ENCODE results near the gene HTRA2. TPM values are rescaled to one million over a fixed set of nuclear protein-coding genes. Genes with fewer than 3 reads are reported as not detected.
A peak's percentile ranks its signal among the peaks of the same experiment; 100 is the strongest.
"Not testable (repeated sequence)": the region's sequence is repeated elsewhere in the genome, so short reads cannot be mapped to it uniquely, and the experiment has no call there.

HTRA2 gene
- 40.5 and 49.5 TPM in 2 replicates for total RNA-seq (2014; rRNA removed; shearing (Covaris generic))

DNA sequence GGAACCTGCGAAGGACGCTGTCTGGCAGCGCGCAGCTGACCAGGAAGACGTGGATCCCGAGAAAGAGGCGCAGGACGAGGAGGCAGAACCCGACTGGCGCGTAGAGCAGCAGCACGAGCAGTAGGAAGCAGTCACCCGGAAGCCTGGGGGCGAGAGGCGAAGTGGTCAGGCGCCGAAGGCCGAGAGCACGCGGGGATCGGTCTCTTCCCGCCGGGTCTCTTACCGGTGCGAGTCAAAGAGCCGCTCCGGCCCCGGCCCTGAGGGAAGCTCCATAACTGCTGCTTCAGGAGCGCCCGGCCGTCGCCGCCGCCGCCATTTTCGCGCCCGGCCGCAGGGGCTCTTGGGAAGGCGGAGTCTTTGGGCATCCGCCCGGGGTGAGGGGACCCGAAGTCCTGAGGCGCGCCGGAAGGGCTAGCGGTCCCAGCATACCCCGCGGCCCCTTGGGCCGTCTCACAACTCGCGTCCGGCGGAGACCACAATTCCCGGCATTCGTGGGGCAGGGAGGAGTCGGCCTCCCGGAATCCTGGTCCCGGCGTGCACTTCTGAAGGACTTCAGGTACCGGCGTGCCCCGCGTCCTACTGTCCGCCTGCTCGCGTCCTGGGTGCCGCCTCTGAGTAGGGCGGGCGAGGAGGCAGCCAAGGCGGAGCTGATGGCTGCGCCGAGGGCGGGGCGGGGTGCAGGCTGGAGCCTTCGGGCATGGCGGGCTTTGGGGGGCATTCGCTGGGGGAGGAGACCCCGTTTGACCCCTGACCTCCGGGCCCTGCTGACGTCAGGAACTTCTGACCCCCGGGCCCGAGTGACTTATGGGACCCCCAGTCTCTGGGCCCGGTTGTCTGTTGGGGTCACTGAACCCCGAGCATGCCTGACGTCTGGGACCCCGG lies at the start of gene HTRA2, which contains the start of gene AUP1:
TSS of gene HTRA2 (plus strand) at position 577 of the 882 bp plus-strand sequence. CDS start at position 651, 74 bp downstream.
TSS of gene AUP1 (minus strand) at position 350 of the 882 bp plus-strand sequence. CDS start at position 273, 77 bp downstream.
- peak; percentile 98 for DNase-seq (ENCODE audit: low spot score)

DNA sequence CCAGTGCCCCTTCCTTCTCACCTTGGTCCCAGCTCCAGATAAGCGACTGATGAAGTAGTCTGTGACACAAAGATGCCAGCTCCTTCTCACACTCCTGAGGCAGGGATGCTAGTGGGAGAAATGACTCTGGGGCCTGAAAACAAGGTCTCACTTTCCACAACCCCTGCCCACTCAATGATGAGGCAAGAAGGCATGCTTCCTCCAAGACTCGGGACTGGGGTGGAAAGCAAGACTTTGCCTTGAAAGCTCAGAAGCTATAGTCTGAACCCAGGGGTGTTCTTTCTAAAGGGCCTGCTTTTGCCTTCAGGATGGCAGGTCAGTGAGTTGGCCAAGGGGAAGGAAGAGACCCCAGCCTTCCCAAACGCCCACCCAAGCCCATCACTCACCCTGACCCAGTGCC lies 48.3 kb upstream of the HTRA2 start:
- no peak for DNase-seq (ENCODE audit: low spot score)

DNA sequence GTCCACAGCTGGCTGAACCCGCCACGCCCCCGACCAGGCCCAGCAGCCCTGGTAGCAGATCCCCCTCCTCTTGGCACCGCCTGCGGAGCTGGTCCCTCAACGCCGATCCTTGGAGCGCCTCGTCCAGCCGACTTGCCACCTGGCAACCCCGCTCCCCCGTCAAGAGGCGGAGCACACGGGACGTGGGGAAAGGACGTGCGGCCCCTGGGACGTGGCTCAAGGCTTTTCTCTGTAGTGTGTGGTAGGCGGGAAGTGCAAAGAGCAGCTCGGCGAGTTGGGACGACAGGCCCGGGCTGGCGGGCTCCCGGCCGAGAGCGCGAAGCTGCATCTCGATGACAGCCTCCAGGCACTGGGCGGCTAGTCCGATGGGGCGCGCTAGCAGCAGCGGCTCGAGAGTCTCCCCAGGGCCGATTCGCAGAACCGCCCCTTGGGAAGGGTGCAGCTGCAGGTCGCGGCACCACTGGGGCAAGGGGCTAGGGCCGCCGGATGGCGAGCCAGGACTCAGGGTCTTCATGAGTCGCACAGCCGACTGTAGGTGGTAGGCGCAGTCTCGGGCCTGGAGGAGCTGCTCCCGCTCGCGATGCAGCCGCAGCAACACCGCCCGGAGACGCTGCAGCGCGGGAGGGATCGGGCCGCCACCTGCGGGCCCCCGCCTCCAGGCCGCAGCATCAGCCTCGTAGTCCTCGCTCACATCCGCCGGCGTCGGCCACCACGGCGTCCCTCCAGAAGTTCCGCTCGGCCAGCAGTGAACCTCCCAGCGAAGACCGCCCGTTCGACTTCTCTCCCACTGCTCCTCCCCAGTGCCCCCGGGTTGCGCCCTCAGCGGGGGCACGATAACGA lies 47.6 kb upstream of the HTRA2 start:
- no peak for DNase-seq (ENCODE audit: low spot score)

DNA sequence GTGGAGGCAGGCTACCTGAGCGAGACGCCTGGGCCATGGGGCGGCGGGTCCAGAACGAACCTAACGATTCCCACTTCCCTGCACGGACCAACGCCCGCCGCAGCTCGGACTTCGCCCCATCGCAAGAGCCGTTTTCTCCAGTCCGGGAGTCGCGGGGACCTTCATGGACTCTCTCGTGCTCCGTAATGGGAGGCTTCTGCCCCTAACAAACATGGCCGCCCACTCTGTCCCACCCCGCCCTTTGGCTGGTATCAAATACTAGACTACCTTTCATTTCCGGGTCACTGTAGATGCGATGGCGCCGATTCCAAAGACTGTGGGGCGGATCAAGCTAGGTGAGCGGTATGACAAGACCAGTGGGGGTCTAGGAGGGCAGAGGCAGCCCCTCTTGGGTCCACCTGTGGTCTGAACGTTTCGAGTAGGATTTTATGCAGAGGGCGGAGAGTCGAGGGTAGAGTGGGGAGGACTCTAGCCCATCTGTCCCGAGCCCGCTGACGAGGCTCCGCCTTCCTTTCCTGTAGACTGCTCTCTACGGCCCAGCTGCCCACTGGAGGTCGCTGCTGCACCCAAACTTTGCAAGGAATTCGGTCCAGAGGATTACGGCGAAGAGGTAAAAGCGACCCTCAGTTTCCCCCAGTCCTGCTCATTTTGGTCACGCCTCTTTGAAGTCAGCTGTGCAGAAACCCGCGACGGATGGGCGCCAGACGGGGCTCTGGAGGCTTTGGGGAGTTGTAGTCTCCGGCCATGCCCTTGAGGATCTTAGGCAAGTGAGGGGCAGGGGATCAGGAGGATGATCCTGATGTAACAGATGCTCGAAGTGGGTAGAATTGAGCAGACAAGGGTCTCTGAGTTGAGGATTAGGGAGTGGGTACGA lies 46.7 kb upstream of the HTRA2 start, which contains the start of the genes CCDC142 and TTC31:
TSS of gene CCDC142 (minus strand) at position 198 of the 874 bp plus-strand sequence. CDS start at position 37, 161 bp downstream.
TSS of gene TTC31 (plus strand) at position 281 of the 874 bp plus-strand sequence. CDS start at position 296, 15 bp downstream.
- DNase-seq (ENCODE audit: low spot score), result peak; percentile 94

DNA sequence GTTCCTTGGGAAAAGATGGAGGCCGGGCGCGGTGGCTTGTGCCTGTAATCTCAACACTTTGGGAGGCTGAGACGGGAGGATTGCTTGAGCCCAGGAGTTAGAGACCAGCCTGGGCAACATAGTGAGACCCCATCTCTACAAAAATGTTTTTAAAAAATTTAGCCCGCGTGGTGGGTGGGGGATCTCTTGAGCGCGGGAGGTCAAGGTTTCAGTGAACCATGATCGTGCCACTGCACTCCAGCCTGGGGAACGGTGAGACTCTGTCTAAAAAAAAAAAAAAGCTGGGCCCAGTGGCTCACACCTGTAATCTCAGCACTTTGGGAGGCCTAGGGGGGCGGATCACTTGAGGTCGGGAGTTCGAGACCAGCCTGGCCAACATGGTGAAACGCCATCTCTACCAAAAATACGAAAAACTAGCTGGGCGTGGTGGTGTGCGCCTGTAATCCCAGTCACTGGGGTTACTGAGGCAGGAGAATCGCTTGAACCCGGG lies 46.0 kb upstream of the HTRA2 start:
- DNase-seq (ENCODE audit: low spot score), result not testable (repeated sequence)

DNA sequence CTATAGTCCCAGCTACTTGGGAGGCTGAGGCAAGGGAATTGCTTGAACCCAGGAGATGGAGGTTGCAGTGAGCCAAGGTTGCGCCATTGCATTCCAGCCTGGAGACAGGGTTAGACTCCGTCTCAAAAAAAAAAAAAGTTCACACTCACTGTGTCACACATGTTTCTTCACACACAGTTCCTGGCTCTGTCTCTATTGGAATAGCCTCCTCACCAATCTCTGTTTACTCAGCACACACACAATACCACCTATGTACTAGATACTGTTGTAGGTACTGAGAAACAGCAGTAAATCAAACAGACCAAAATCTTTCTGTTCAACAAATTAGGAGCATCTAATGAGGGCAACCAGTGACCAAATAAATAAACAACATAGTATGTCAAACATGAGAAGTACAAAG lies 43.6 kb upstream of the HTRA2 start:
- DNase-seq (ENCODE audit: low spot score), result no peak

DNA sequence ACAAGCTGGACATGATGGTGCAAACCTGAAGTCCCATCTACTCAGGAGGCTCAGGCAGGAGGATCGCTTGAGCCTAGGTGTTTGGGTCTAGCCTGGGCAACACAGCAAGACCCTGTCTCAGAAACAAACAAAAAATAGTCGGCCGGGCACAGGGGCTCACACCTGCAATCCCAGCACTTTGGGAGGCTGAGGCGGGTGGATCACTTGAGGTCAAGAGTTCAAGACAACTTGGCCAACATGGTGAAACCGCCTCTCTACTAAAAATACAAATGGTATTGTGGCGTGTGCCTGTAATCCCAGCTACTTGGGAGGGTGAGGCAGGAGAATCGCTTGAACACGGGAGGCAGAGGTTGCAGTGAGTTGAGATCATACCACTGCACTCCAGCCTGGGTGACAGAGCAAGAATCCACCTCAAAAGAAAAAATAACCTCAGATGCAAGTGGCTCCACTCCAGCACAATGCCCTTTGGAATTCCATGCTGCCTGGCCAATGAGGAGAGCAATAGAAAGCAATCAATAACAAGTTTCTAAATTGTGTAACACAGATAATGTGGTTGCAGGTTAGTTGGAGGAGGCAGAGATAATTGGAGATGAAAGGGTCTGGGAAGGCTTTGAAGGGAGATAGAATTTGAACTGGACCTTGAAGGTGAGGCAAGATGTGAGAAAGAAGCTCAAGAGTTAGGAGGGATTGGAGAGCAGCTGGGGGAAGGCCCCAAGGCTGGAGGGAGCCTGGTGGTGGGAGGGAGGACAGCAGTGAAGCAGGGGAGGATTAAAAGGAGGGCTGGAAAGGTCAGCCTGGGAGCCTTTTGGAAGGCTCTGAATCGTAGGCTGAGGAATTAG lies 40.9 kb upstream of the HTRA2 start:
- DNase-seq (ENCODE audit: low spot score), result no peak

DNA sequence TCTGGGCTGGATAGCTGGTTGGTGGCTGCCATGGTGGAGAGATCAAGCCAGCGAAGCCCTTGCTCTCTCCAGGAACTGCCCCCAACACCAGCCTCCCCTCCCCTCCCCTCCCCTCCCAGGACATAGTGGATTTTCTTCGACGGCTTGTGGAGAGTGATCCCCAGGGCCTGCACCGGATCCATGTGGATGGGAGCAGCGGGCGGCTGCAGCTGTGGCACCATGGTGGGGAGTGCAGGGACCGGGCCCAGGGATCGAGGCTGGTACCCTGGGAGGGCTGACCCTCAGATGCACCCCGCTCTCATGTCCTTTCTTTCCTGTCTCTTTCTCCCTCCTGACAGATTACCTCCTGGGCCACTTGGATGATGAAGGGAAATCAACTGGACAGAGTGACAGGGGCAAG lies 39.8 kb upstream of the HTRA2 start:
- DNase-seq (ENCODE audit: low spot score), result no peak

DNA sequence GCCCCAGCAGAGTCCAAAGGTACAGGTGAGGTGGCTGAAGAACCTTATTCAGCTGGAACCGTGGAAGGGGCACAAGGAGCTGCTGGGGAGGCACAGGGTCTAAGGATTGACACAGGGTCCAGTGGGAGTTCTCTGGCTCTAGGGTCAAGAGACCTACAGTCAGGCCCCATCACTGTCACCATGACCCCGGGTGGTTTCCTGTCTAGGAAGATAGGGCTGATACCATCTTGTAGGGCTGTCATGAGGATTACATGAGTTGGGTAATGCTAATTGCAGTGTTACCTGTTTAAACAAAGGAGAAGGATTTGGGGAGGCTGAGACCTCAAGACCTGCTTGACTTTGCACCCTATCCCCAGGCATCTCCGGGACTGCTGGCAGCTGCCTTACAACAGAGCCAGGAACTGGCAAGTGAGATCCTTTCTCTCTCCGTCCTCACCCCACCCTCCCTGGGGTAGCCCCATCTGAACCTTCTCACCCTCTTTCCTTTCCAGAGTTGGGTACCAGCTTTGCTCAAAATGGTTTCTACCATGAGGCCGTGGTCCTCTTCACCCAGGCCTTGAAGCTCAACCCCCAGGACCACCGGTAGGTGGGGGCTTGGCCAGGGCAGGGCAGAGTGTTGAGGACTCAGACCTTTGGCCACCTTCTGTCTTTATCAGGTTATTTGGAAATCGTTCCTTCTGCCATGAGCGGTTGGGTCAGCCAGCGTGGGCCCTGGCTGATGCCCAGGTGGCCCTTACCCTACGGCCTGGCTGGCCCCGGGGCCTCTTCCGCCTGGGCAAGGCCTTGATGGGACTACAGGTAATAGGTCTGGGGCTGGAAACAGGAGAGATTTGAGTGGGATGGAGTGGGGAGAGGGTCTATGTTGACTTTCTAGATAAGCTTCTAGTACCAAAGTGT lies 37.8 kb upstream of the HTRA2 start:
- no peak for DNase-seq (ENCODE audit: low spot score)

DNA sequence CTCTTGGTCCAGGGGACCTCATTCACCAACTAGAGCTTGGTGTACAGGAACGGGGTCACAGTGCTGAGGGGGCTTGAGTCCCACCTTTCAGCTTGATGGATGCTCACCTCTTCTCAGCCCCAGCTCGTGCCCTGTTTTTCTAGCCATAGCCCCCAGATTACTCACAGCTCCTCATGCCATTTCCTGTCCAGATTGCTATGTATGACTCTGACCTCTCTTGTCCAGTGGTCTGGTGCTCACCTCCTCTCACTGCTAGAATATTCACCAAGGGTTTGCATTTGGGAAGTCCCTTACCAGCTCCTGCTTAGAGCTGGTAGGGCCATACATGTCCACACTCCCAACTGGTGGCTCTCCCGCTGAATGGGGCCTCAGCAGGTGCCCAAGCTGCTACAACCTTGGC lies 36.2 kb upstream of the HTRA2 start:
- no peak for DNase-seq (ENCODE audit: low spot score)

DNA sequence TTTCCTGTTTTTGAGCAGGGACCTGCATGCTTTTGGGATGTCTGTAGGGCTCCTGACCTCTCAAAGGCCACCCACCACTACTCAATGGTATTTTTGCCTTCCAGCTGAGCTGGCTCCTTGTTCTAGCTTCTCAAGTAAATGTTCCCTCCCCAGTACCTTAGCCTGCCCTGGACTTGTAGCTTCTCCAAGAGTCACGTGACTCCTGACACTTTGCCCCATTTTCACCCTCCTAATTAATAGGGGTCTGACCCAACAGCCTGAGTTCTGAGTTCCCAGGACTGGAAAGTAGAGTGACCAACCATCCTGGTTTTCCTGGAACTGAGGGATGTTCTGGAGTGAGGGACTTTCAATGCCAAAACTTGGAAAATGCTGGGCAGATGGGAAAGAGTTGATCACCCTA lies 34.3 kb upstream of the HTRA2 start:
- no peak for DNase-seq (ENCODE audit: low spot score)

DNA sequence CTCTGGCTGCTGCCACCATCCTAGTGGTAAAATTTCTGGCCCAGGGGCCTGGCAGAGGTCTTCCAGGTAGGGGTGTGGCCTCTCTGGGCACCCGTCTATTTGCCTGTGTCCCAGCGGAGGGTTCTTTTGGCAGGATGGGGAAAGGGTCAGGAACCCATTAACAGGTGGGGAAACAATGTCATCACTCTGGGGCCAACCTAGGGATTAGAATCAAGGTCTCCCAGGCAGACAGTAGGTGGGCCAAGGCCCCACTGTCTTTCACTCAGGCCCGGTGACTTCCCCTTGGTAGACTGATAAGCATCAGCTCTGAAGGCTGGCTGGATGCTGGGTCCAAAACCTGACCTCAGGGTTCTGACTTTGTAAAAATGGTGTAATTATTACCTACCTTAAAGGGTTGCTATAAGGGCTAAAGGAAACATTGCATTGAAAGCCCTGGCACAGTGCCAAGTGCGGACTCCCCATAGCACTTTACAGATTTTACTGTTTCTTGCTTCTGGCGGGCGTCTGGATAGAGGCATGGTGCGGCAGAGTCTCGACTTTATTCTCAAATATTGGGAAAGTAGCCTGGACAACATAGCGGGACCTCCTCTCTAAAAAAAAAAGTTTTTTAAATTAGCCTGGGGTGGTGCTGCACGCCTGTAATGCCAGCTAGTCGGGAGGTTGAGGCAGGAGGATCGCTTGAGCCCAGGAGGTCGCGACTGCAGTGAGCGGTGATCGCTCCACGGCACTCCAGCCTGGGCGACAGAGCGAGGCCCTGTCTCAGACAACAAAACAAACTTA lies 32.5 kb upstream of the HTRA2 start:
- no peak for DNase-seq (ENCODE audit: low spot score)

DNA sequence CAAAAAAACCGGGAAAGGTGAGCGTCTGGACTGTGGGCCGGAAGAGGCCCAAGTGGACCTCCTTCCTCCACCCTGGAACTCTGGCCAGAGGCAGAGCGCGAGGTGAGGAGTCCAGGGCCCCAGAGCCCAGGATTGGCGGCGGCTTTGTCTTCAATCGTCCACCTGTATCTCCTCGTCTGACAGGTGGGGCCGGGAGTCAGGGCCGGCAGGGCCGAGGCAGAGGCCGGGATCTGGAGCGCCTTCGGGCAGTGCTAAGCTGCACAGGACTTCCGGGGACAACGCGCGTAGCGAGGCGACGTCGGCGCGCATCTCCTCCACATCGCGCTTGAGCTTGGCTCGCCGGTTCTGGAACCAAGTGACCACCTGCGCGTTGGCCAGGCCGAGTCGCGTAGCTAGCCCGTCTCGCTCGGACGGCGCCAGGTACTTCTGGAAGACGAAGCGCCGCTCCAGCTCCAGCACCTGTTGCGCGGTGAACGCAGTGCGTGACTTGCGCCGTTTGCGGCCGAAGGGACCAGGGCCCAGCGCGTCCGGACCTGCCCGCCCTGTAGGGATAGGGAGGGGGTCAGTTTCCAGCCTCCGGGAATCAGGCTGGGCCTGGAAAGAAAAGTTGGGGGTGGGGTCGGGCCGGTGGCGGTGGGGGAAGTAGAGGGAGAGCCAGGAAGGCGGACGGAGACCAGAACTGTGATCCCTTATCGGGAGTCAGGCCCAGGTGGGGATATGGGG lies 31.8 kb upstream of the HTRA2 start:
- no peak for DNase-seq (ENCODE audit: low spot score)

DNA sequence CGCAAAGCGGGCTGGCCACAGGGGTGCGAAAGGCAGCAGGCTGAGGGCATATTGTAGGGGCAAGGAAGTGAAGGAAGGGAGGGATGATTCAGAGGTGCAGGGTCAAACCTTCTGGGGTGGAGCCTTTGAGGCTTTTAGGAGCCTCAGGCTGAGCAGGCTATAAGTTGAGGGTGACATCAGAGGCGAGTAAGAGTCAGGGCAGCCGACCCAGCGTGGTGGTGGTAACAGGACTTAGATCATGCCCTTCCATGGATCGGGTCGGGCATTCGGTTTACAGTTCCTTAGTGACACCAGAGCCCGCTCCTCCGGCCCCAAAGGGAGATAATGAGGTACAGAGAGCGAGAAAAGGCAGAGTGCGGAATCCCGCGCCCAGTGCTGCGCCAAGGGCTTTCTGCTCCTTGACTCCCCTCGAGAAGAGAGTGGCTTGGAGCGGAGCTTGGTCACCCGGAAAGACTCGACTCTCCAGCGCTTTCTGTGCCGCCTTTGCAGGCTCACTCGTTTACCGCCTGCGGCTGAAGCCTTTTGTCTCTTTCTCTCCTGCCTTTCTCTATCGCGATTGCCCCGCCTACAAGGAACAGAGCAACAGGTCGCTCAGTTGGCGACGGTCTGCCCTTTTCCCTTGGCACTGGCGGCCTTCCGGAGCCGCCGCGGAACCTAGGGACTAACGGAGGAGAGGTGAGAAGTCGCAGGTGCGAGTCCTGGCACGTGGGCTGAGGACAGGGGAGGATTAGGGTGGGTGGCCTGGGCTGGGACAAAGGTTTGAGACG lies 31.1 kb upstream of the HTRA2 start:
- no peak for DNase-seq (ENCODE audit: low spot score)

DNA sequence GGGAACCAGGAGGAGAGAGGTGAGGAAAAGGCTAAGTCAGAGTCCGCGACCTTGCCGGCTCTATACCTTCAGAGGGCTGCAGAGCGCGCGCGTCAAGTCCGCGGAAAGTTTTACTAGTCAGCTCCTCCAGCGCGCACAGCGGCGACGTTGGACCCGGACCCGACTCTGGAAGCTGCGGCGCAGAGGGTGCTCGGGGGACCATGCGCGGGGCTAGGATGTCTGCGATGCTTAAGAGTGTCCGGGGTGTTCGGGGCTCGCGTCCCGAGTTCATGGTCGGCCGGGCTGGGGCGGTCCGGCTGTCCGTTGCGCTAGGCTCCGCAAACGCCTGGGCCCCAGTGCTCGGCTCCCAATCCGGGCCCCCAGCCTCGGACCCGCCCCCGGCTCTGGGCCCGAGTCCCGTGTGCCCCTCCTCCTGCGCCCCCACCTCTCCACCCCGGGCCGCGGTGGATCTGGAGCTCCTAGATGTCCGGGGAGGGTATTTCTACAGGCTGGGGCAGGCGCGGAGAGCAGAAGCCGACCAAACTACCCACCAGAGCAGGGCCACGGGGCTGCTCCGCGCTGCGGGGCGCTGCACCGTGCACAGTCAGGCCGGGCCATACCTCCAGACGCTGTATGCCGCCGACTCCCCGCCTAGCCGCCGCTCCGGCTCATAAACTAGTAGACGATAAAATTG lies 30.3 kb upstream of the HTRA2 start, which contains the start of gene LBX2:
TSS of gene LBX2 (minus strand) at position 337 of the 673 bp plus-strand sequence. CDS start at position 271, 66 bp downstream.
- DNase-seq (ENCODE audit: low spot score), result no peak

DNA sequence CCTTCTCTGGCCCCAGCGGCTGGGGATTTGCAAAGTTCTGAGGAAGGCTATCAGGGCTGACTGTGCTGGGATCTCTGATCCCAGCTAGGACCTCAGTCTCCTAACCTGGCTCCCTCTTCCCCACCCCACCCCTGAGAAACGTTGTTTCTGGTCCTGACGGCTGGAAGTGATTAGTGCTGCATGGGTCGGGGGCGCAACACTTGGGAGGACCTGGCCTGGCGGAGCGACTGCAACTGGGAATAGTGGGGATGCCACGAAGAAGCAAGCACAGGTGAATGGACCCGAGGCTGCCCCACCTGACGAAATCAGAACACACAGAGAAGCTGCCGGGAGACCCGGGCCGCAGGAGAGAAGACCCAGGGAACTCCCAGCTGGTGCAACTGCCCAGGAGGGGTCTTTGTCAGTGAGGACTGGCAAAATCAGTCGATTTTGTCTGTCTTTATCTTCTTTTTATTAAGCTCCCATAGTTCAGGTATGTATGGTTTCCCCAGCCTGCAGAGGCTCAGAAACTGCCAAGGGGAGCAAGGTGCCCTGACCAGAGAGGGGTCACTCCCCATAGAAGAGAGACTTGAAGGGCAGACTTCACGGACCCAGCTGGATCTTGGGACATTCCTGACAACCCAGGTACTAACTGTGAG lies 29.7 kb upstream of the HTRA2 start:
- no peak for DNase-seq (ENCODE audit: low spot score)

Measured in H4 (cell line).